ENCODE results near the gene FAM241B. TPM values are rescaled to one million over a fixed set of nuclear protein-coding genes. Genes with fewer than 3 reads are reported as not detected.
A peak's percentile ranks its signal among the peaks of the same experiment; 100 is the strongest.

The FAM241B gene
- total RNA-seq (2022) = 24.9 and 30.2 TPM in 2 replicates
- Bru-seq, nascent RNA = percentile 69 among the genes with signal in this experiment
- BruChase-seq, experiment 1, labeled RNA remaining after a 2-hour chase = percentile 81 among the genes with signal in this experiment
- percentile 77 among the genes with signal in this experiment for BruChase-seq, experiment 2, labeled RNA remaining after a 6-hour chase
- long read RNA-seq, transcript FAM241B-201 (4 exons, 1,065 nt) = major isoform, 31 of 51 reads
- long read RNA-seq, partial matches to known transcripts = 2 of 51 reads
- long read RNA-seq, other reads (novel, unspliced or antisense) = 14 of 51 reads

GRCh38 chr10:69629897-69630650, at the start of gene FAM241B:
Gene FAM241B, plus strand, starts transcription at chr10:69630247. Its CDS starts 1,497 bp downstream, at chr10:69631744.
- Mint-ChIP-seq H3K9me3 (ENCODE audit: unreplicated experiment) (peaks cover 6% of the 10 kb centered on the region), H3K27me3 (ENCODE audit: insufficient read depth, unreplicated experiment) (no peaks in the 10 kb centered on the region), H3K27ac (ENCODE audit: unreplicated experiment) (no peak within 1 kb of the TSS), H3K36me3 (ENCODE audit: insufficient read depth, unreplicated experiment) (peaks cover 15% of the 10 kb centered on the region), H3K4me3 (ENCODE audit: unreplicated experiment) (peak within 1 kb of the TSS; percentile 68), H3K4me1 (ENCODE audit: low read depth, unreplicated experiment) (no peaks in the 10 kb centered on the region)
- no TSS peak for BruUV-seq (replicated peaks)
- DNase-seq = peak; percentile 90 to 95
- TF ChIP-seq CTCF (IDR thresholded peaks at IDR 0.05; ENCODE audit: insufficient read depth in 1 of 2, low read depth in 1 of 2, low read length in 1 of 2, severe bottlenecking in 1 of 2, unreplicated experiment in 1 of 2) = peak; percentile 99 to 100
- CTCF ChIA-PET = interaction anchor here (0.7 to 1.6 kb wide), 6 partner anchors 10 to 237 kb away, joined by 3 to 10 read pairs (median 7); no protein-coding TSS in a partner anchor
- peak within 1 kb of the TSS; percentile 57 for H3K4me3 ChIP-seq (ENCODE audit: low read depth, low read length)
- no peaks in the 10 kb centered on the region for H3K27me3 ChIP-seq (replicated peaks; ENCODE audit: control insufficient read depth, insufficient read depth, low read length)
- H3K9me3 ChIP-seq = no peaks in the 10 kb centered on the region
- H3K4me1 ChIP-seq = peaks cover 6% of the 10 kb centered on the region
- POLR2A ChIA-PET = no interaction called here
- H3K36me3 ChIP-seq (ENCODE audit: control insufficient read depth, insufficient read depth, low read length) = peaks cover 3% of the 10 kb centered on the region; the same call in 1 of the 2 replicates
- intact Hi-C loops (cut with micrococcal nuclease; ENCODE audit: unreplicated experiment) = loop anchor here (2.0 kb wide), 2 partner anchors 221 to 311 kb away; no protein-coding TSS in a partner anchor

GRCh38 chr10:69580435-69580834, 49.6 kb upstream of the FAM241B start:
- no peaks in the 10 kb centered on the region for H3K4me1 Mint-ChIP-seq (ENCODE audit: low read depth, unreplicated experiment)
- Histone ChIP-seq H3K4me3 (ENCODE audit: low read depth, low read length) (no peak overlapping the region), H3K36me3 (ENCODE audit: control insufficient read depth, insufficient read depth, low read length) (no peaks in the 10 kb centered on the region), H3K4me1 (no peaks in the 10 kb centered on the region), H3K27me3 (replicated peaks; ENCODE audit: control insufficient read depth, insufficient read depth, low read length) (peaks cover 9% of the 10 kb centered on the region), H3K9me3 (no peaks in the 10 kb centered on the region)
- peaks cover 30% of the 10 kb centered on the region for H3K27me3 Mint-ChIP-seq (ENCODE audit: insufficient read depth, unreplicated experiment)
- no TSS peak for BruUV-seq (replicated peaks)
- intact Hi-C loops (cut with micrococcal nuclease; ENCODE audit: unreplicated experiment) = no loop called here
- no peak for TF ChIP-seq CTCF (IDR thresholded peaks at IDR 0.05; ENCODE audit: insufficient read depth in 1 of 2, low read depth in 1 of 2, low read length in 1 of 2, severe bottlenecking in 1 of 2, unreplicated experiment in 1 of 2)
- POLR2A ChIA-PET = no interaction called here
- H3K36me3 Mint-ChIP-seq (ENCODE audit: insufficient read depth, unreplicated experiment) = no peaks in the 10 kb centered on the region
- no peak overlapping the region for H3K4me3 Mint-ChIP-seq (ENCODE audit: unreplicated experiment)
- no peak overlapping the region for H3K27ac Mint-ChIP-seq (ENCODE audit: unreplicated experiment)
- no peak for DNase-seq
- H3K9me3 Mint-ChIP-seq (ENCODE audit: unreplicated experiment) = no peaks in the 10 kb centered on the region
- CTCF ChIA-PET = no interaction called here

- Mint-ChIP-seq H3K4me3 (ENCODE audit: unreplicated experiment) (no peak overlapping the region), H3K36me3 (ENCODE audit: insufficient read depth, unreplicated experiment) (no peaks in the 10 kb centered on the region), H3K27me3 (ENCODE audit: insufficient read depth, unreplicated experiment) (peaks cover 13% of the 10 kb centered on the region), H3K4me1 (ENCODE audit: low read depth, unreplicated experiment) (no peaks in the 10 kb centered on the region), H3K27ac (ENCODE audit: unreplicated experiment) (no peak overlapping the region), H3K9me3 (ENCODE audit: unreplicated experiment) (no peaks in the 10 kb centered on the region)
- no peak for DNase-seq
- H3K27me3 ChIP-seq (replicated peaks; ENCODE audit: control insufficient read depth, insufficient read depth, low read length) = no peaks in the 10 kb centered on the region
- H3K4me1 ChIP-seq = no peaks in the 10 kb centered on the region
- TF ChIP-seq CTCF (IDR thresholded peaks at IDR 0.05; ENCODE audit: insufficient read depth in 1 of 2, low read depth in 1 of 2, low read length in 1 of 2, severe bottlenecking in 1 of 2, unreplicated experiment in 1 of 2) = no peak
- CTCF ChIA-PET = no interaction called here
- H3K4me3 ChIP-seq (ENCODE audit: low read depth, low read length) = no peak overlapping the region
- no peaks in the 10 kb centered on the region for H3K36me3 ChIP-seq (ENCODE audit: control insufficient read depth, insufficient read depth, low read length)
- POLR2A ChIA-PET = no interaction called here
- intact Hi-C loops (cut with micrococcal nuclease; ENCODE audit: unreplicated experiment) = no loop called here
- H3K9me3 ChIP-seq = no peaks in the 10 kb centered on the region
- BruUV-seq (replicated peaks) = no TSS peak
Measured at GRCh38 chr10:69583106-69583505, 46.9 kb upstream of the FAM241B start.

Measured in Caco-2 (cell line).